Middle frontal gyrus (tissue), 1 donor: ENCODE results near the gene CCDC154.
"Not testable (repeated sequence)": the region's sequence is repeated elsewhere in the genome, so short reads cannot be mapped to it uniquely, and the experiment has no call there.

Source experiments
- DNase-seq: peaks from one replicate; pipeline ENCODE4 v3.0.0-alpha.2; 2015; ENCODE audit warnings: low spot score; ENCODE audit errors: extremely low spot score

Gene CCDC154, protein sequence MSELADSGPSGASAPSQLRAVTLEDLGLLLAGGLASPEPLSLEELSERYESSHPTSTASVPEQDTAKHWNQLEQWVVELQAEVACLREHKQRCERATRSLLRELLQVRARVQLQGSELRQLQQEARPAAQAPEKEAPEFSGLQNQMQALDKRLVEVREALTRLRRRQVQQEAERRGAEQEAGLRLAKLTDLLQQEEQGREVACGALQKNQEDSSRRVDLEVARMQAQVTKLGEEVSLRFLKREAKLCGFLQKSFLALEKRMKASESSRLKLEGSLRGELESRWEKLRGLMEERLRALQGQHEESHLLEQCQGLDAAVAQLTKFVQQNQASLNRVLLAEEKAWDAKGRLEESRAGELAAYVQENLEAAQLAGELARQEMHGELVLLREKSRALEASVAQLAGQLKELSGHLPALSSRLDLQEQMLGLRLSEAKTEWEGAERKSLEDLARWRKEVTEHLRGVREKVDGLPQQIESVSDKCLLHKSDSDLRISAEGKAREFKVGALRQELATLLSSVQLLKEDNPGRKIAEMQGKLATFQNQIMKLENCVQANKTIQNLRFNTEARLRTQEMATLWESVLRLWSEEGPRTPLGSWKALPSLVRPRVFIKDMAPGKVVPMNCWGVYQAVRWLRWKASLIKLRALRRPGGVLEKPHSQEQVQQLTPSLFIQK

DNA sequence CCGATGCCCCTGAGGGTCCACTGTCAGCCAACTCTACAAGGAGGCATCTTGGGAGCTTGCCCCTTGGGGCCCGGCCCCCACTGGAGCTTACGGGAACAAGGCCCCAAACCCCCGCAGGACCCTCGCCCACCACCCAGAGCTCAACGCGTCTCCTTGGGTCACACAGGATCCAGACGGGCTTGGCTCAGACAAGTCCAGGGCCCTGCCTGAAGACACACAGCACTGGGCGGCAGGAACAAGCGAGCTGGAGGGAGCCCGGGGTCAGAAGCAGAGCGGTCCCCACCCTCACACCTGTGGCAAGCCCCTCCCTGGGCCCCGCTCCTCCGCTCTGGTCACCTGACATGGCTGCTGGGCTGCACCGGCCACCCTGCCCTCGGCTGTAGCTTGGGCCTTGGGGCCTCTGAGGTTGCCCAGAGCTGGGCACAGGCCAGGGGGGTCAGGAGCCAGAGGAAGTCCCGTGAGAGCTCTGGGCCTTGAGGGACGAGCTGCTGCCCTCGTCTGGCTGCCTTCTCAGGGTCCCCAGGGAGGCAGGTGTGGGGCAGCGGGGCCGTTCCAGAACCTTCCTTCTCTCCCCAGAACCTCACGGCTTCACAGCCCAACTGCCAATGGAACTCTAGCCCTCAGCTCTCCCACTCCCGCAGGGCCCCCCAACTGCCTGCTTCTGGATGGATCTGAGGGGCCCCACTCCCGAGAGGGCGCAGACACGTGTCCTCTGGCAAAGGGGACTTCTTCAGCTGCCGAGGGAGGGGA lies at the start of gene CCDC154:
Gene CCDC154, minus strand, starts transcription at position 577 of the 750 bp plus-strand sequence. Its CDS starts 234 bp downstream, at position 343.
- no peak for DNase-seq

DNA sequence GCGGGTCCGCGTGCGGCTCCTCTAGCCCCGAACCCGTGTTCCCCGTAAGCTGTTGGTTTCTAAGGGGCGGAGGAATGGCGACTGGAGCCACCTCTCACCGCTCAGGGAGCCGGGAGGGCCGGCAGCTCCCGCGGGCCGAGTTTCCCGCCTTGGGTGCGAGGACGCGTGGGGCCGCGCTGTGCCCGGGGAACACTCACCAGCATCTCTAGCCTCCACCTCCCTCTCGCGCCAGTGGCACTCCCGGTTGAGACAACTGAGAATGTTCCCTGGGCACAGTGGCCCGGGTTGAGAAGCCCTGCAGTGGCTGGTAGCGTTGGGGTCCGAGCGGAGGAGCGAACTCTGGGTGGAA lies 49.4 kb upstream of the CCDC154 start:
- no peak for DNase-seq

DNA sequence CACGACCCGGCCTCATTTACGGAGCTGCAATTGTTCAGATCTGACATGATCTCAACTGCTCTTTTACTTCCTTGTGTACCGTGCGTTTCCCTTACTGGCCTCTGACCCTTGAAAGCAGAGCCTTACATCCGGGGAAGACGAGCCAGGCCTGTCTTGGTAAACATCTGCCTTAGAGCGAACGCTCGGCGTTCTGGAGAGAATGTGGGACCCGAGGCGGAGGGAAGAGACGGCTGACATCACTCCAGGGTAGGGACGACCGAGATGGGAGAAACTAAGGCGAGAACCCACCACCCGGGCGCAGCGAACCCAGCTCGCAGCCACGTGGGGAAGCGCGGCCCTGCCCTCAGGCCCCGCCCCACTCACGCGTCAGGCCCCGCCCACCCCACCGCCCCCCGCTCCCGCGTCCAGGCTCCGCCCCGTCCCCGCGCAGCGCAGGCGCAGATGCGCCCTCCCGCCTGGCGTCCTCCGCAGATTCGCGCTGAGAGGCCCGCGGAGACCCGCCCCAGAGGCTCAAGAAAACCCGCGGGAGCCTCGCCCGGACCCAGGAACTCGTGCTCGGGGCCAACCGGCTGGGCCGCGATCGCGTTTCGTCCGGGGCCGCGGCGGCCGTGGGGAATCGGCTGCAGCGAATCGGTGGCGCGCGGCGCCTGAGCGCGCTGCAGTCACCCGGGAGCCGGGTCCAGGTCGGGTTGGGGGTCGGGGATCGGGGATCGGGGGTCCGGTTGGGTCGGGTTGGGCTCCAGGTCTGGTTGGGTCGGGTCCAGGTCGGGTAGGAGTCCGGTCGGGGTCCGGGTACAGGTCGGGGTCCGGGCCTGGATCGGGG lies 48.8 kb upstream of the CCDC154 start, which contains the start of gene TELO2:
Gene TELO2, plus strand, starts transcription at position 438 of the 823 bp plus-strand sequence. CDS start 922 bp downstream, outside the sequence.
- peak; percentile 53 for DNase-seq

DNA sequence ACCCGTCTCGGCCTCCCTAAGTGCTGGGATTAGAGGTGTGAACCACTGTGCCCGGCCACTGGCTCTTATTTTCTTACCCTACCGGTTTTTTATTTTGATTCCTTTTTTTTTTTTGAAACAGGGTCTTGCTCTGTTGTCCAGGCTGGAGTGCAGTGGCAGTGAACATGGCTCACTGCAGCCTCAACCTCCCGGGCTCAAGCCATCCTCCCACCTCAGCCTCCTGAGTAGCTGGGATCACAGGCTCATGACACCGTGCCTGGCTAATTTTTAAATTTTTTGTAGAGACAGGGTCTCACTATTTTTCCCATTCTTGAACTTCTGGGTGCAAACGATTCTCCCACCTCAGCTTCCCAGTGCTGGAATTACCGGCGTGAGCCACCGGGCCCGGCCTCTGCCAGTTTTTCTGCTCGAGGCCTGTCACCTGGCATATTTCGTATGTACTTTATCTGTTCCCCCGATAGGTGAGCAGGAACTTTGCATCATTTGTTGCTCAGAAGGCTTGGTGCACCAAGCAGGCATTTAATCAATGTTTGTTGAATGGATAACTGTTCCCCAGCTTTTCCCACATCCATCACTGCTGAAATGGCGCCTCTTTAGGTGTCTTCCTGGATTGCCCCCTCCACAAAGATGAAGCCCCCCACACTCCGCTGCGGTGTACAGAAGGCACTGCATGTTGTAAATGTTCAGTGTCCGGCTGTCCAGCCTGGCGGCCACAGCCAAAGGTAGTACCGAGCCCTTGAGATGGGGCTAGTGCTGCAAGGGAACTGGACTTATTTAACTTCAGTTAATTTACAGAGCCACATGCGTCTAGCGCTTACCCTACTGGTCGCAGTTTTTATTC lies 47.9 kb upstream of the CCDC154 start:
- DNase-seq: no peak

DNA sequence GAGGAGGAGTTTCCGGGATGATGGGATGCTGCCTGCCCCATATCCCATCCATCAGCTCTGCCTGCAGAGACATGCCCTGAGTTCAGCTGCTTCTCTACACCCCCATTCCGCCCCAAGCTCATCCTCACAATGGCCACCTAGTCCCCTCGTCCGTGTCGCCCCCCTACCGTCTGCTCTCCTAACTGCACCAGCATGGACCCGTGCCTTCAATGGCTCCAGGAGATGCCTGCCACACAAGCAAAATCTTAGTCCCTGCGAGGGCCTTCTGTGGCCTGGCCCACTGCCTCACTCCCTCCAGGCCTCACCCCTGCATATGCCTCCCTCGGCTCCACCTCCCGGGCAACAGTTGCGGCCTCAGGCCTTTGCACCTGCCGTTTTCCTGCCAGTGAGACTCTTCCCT lies 47.0 kb upstream of the CCDC154 start:
- DNase-seq: no peak

DNA sequence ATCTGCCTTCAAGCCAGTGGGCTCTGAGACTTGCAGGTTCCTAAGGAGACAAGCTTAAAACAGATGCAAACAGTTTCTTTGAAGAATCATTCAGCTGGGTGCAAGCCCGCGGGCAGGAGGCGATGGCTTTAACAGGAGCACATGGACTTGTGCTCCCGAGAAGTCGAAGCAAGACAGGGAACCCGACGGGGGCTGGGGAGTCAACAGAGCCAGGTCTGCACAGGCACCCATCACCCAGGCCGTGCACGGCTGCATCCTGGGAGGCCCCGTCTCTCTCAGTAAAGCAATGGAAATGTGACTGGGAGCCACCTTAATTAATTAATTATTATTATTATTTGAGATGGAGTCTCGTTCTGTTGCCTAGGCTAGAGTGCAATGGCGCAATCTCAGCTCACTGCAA lies 44.7 kb upstream of the CCDC154 start:
- no peak for DNase-seq

DNA sequence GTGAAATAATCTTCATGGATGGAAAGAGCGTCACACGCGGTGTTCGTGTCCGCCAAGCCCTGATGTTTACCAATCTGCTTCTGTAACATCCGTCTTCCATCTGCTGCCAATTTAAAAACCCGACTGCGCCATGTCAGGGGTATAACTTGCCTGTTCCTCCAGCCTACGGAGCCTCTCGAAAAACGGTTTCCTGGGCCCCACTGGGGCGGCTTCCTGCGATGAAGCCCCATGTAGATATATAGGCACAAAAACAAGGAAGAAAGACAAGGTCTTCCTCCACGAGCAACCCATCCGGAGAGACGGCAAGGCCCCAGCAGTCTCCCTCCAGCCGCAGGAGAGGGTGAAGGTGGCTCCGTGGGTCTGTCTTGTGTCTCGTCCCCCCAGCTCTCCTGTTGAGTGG lies 44.3 kb upstream of the CCDC154 start, which contains the start of gene PTX4:
Gene PTX4, minus strand, starts transcription at position 326 of the 400 bp plus-strand sequence. Its CDS starts 35 bp downstream, at position 291.
- no peak for DNase-seq

DNA sequence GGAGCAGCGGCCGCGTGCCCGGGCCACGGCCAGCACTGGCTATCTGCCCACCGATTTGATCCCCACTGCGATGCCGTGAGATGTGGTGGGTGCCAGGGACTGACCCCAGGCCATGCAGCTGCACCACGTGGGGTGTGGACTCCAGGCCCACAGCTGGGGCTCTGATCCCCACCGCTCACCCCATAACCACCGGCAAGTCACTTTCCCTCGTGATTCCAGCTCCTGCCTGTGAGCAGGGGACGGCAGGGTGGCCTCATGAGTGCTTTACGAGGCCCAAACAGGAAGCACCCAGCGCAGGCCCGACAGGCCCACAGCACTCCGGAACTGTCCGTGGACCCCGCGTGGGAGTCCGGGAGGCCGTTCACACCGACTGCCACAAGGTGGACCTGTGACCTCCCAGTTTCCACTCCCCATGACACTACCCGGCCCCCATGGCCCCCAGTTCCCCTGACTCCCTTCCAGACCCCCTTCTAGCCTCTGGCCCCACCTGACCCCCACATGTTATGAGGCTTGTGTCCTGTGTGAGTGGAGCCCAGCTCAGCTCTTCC lies 43.8 kb upstream of the CCDC154 start:
- DNase-seq: no peak

DNA sequence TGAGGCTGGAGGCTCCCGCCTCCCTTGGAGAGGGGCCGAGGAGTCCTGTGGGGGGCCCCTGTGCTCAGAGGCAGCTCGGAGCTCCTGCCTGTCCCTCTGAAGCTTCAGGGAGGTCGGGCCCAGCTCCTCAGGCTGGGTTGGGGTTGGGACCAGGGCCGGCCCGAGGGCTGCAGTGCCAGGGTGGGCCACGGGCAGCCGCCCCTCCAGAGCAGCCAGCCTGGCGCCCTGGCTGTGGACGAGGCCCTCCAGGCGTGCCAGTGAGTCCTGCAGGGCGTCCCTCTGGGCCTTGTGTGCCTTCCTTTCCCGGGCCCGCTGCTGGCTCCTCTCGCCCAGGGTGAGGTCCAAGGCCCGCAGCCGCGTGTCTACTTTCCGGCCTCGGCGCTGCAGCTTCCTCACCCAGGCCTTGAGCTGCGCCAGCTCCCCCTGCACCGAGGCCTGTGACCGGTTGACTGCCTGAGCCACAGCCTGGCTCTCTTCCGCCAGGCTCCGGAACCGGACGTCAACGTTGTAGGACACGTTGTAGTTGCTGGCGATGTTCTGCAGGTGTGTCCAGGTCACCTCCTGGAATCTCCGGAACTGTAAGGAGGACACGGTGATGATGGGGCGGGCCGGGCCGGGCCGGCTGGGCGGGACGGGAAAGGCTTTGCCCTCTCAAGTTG lies 43.2 kb upstream of the CCDC154 start:
- no peak for DNase-seq

DNA sequence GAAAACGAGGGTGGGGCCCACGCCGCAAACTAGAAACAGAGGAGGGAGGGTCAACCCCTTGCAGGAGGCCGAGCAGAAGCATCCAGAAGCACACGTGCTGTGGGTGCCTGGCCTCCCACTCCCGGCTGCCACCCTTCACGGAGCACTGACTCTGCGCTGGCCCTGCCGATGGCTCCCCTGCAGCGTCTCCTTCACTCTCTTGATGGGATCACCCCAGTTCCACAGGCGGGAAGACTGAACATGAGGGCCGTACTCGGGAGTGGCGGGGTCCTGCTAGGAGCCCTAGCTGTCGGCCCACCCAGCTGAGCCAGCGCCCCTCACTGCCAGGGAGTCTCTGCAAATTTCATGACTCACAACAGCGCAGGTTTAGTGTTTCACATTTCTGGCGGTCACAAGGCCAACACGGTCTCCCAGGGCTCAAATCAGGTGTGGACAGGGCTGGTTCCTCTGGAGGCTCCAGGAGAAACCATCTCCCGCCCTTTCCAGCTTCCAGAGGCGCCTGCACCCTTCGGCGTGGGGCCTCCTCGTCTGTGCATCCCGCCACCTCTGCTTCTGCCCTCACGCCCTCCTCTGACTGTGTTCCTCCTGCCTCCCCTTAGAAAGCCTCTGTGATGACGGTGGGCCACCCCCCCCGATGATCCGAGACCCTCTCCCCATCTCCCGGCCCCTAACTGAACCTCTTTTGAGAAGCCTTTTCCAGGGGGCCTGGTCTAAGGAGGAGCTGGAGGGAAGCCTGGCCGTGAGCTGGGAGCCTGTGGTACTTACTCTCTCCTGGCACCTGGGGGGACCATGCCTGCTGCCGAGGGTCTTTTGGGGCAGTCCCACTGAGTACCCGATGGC lies 42.4 kb upstream of the CCDC154 start:
- no peak for DNase-seq

DNA sequence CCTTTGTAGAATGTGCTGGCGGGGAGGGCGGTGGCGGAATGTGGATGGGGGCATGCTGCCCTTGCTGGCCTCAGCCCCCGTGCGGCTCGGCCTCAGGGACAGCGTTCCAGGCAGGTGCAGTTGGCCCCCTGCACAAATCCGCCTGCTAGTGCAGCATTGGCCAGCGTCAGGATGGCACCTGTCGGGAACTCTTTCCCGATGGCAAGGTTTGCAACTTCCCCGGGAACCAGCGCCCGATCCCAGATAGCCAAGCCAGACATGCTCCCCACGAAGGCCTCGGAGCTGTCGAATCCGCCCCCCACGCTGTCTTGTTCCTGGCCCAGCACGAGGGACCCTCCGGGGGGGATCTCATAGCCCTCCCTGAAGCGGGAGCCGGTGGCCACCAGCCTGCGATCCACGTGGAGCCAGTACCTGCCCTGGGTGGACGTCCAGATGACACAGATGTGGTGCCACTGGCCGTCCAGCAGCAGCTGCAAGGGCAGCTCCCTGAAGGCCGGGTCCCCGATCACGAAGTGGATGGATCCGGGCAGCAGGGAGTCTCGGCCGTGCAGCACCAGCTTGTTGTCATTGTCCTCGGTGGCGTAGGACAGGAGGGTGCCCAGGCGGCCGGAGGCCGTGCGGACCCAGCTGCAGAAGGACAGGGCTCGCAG lies 41.6 kb upstream of the CCDC154 start:
- no peak for DNase-seq

DNA sequence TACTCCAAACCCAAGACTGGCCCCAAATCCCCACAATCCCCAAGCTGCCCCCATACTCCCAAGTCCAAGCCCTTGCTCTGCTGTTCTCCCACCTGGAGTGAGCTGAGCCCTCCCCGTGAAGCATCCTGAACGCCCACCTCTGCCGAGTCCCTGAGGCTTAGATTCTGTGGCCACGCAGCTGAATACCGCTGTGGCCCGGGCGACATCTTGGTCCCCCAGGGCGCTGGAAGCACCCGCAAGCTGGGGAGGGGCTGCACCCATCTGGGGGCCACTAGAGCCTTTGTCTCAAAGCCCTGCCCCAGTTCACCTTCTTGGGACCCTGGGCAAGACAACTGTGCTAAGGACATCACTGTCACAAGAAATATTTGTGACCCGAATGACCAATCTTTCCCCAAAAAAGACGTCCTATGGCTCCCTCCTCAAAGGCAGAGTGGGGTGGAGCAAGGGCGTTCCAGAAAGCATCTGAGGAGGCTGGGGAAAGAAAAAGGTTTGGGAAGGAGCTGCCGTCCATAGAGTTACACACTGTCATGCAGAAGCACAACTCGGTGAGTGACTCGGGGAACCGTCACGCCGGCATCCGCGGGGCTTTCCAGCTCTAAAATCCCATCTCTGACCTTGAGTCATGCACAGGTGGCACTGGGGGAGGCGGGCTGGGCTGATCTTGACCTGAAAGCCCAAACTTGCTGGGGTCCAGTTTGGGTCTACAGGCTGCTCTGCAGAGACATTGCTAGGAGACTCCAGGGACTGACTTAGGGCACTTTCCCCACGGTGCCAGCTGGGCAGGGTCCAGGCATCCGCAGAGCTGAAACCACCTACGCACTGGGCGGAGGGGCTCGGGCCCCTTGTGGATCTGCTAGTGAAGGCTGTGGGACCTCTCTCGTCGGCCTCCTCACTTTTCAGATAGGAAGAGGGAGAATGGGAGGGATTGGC lies 37.8 kb upstream of the CCDC154 start:
- no peak for DNase-seq

DNA sequence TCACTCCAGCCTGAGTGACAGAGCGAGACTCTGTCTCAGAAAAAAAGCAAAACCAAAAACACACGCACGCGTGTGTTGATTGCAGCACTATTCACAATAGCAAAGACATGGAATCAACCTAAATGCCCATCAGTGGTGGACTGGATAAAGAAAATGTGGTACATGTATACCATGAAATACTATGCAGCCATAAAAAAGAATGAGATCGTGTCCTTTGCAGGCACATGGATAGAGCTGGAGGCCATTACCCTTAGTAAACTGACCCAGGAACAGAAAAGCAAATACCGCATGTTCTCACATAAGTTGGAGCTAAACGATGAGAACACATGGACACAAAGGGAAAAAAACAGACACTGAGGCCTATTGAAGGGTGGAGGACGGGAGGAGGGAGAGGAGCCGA lies 34.6 kb upstream of the CCDC154 start:
- DNase-seq: not testable (repeated sequence)

DNA sequence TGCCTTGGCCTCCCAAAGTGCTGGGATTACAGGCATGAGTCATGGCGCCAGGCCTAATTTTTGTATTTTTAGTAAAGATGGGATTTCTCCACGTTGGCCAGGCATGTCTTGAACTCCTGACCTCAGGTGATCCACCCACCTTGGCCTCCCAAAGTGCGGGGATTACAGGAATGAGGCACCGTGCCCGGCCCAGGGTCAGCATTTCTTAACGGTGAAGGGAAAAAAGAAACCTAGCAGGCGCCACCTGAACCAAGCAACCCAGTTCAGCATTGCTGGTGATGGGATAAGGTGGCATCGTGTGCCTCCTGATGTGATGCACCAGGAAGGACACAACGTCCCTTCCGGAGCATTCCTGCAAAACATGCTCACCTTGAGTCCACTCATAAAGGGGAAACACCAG lies 32.7 kb upstream of the CCDC154 start:
- no peak for DNase-seq

DNA sequence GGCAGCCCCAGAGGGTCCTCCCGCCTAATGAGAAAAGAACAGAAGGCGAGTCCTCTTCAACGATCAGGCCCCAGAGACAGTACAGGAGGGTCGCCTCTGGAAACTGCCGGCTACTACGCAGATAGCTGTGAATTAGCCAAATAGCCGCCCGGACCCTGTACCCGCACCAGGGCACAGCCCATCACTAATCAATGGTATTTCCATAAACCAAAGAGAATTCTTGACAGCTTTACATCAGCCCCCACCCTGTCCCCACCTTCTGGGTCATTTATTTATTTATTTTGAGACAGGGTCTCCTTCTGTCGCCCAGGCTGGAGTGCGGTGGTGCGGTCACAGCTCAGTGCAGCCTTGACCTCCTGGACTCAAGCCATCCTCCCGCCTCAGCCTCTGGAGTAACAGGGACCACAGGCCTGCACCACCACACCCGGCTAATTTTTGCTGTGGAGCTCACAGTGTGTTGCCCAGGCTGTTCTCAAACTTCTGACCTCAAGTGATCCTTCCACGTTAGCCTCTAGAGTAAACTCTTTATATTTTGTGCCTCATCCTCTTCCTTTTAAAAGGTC lies 31.3 kb upstream of the CCDC154 start:
- DNase-seq: no peak

DNA sequence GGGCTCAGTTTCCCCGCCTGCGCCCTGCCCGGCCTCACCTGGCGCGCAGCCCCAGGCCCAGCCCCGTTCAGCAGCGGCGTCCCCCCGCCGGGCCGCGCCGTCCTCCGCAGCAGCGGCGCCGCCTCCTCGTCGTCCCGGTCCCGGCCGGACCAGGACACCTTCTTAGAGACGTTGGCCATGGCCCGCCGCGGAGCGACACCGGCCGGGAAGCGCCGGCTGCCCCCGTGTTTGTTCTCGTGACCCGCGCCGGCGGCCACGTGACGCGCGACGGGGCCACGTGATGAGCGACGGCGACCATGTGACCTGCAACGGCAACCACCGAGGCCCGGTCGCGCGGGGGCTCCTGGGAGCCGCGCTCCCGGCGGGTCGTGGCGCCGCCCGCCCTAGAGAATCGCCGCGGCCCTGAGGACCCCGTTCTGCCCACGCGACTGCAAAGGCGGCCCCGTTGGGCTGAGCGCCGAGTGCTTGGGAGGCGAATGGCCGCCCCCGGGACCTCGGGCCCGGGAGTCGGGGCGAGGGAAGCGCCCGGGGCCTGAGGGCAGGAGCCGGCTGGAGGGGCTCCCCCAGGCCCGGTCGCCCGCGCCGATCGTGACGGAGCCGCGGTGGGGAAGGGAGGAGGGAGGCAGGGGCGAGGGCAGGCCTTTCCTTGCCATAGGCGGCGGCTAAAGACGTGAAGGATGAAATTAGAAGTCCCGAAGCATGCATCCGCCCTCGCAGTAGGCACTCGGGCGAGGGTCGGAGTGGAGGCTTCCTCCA lies 30.6 kb upstream of the CCDC154 start, which contains the start of gene CLCN7:
Gene CLCN7, minus strand, starts transcription at position 233 of the 756 bp plus-strand sequence. Its CDS starts 54 bp downstream, at position 179.
- peak; percentile 62 for DNase-seq
